HepG2 (cell line): ENCODE data around the gene ZNF281. TPM values are rescaled to one million over a fixed set of nuclear protein-coding genes. Genes with fewer than 3 reads are reported as not detected.

Experiments used
- ATAC-seq: fragments of 200-7000 bp; cut with Tn5 transposase; 3 replicates; pipeline ENCODE4 v1.9.1; 2020; ENCODE audit warnings: mild to moderate bottlenecking, moderate library complexity
- BruUV-seq: library from RNA; stranded (reverse); fragments of 400-500 nt; replicated peaks from 2 replicates; lab custom pipeline; 2021; lab: Mats Ljungman, UMichigan
- CTCF ChIA-PET: fragments of 300-600 bp; formaldehyde crosslinking; extraction: SDS; loops from one replicate; lab custom pipeline; 2021; ENCODE audit warnings: low total read pairs, inconsistent platforms, low intra/inter-chr PET ratio; lab: Yijun Ruan, JAX
- POLR2A ChIA-PET: fragments of 350-600 bp; sonication (Branson Sonifier 250); formaldehyde crosslinking; loops from one replicate; lab custom pipeline; 2020; ENCODE audit warnings: antibody characterized with exemption, inconsistent platforms; lab: Yijun Ruan, JAX
- DNase-seq: peaks from one replicate; pipeline ENCODE4 v3.0.0-alpha.2; 2015; ENCODE audit warnings: low spot score
- FAIRE-seq: peaks from 3 replicates; lab custom pipeline; 2011; peaks lifted over from hg19 to GRCh38; lab: Jason Lieb, UNC
- H2AFZ ChIP-seq: one replicate; pipeline ENCODE4 v1.6.1; 2011; ENCODE audit warnings: low read length, inconsistent platforms
- H3K27ac ChIP-seq: fragments of 300-600 bp; 3 replicates; pipeline ENCODE4 v1.8.0; 2011; ENCODE audit warnings: mixed run types, mild to moderate bottlenecking, mixed read lengths, low read length, inconsistent platforms; ENCODE audit not compliant: insufficient read depth; ENCODE audit errors: extremely low read length
- H3K27me3 ChIP-seq, 2 experiments: fragments of 200-600 bp in 1 of 2; 2 replicates in 1 of 2; 3 replicates in 1 of 2; pipeline versions ENCODE4 v1.6.0 to v1.8.0; 2011; ENCODE audit warnings: low read length in 2 of 2, mild to moderate bottlenecking in 2 of 2, moderate library complexity in 2 of 2, inconsistent platforms in 1 of 2; ENCODE audit not compliant: insufficient read depth in 2 of 2, control insufficient read depth in 1 of 2
- H3K36me3 ChIP-seq, 2 experiments: fragments of 200-600 bp in 1 of 2; replicated peaks in 1 of 2; 2 replicates in 1 of 2; 3 replicates in 1 of 2; pipeline versions ENCODE4 v1.5.1 to v1.8.0; 2011; ENCODE audit warnings: low read length in 2 of 2, inconsistent platforms in 1 of 2; ENCODE audit not compliant: insufficient read depth in 2 of 2, control insufficient read depth in 1 of 2
- H3K4me1 ChIP-seq: 2 replicates; pipeline ENCODE4 v1.5.1; 2012; ENCODE audit warnings: low read length, inconsistent platforms; ENCODE audit not compliant: insufficient read depth
- H3K4me2 ChIP-seq: 2 replicates; pipeline ENCODE4 v1.6.0; 2011; ENCODE audit warnings: low read depth, low read length, inconsistent platforms
- H3K4me3 ChIP-seq, 3 experiments: fragments of 200-600 bp in 1 of 3; sonication (generic), shearing (Covaris generic) in 1 of 3; replicated peaks in 1 of 3; 2 replicates each; pipeline ENCODE4 v1.5.1; 2011 to 2016; ENCODE audit warnings: low read length in 3 of 3, inconsistent platforms in 2 of 3, low read depth in 2 of 3, mild to moderate bottlenecking in 2 of 3, control low read depth in 1 of 3, mixed read lengths in 1 of 3; ENCODE audit not compliant: insufficient read depth in 1 of 3
- H3K79me2 ChIP-seq: one replicate; pipeline ENCODE4 v1.6.1; 2011; ENCODE audit warnings: low read length, inconsistent platforms; ENCODE audit not compliant: insufficient read depth
- H3K9ac ChIP-seq: 2 replicates; pipeline ENCODE4 v1.6.0; 2011; ENCODE audit warnings: mild to moderate bottlenecking, low read depth, low read length, inconsistent platforms; ENCODE audit not compliant: insufficient read depth
- H3K9me3 ChIP-seq: 2 replicates; pipeline ENCODE4 v1.5.1; 2012; ENCODE audit warnings: mild to moderate bottlenecking, low read length
- H4K20me1 ChIP-seq: 2 replicates; pipeline ENCODE4 v1.6.0; 2011; ENCODE audit warnings: inconsistent platforms, mild to moderate bottlenecking, low read length, moderate library complexity; ENCODE audit not compliant: insufficient read depth
- AGO2 ChIP-seq: fragments of 200-400 bp; formaldehyde crosslinking; optimal IDR thresholded peaks from 2 replicates; pipeline ENCODE3; 2017; ENCODE audit warnings: mild to moderate bottlenecking, low read depth, low read length, moderate library complexity
- CTCF ChIP-seq: sonication (generic); formaldehyde crosslinking; IDR thresholded peaks from 2 replicates; pipeline ENCODE4 v1.5.0; 2020; ENCODE audit warnings: mild to moderate bottlenecking, missing genetic modification reagents, moderate library complexity
- PHB2 ChIP-seq: fragments of 450-650 bp; IDR thresholded peaks from 2 replicates; pipeline ENCODE4 v1.6.1; 2018; ENCODE audit not compliant: partially characterized antibody
- RERE ChIP-seq: IDR thresholded peaks from 2 replicates; pipeline ENCODE4 v1.6.1; 2016; ENCODE audit warnings: low read depth, missing genetic modification reagents, missing compliant biosample characterization
- SYNCRIP ChIP-seq: fragments of 200-400 bp; formaldehyde crosslinking; IDR thresholded peaks from 2 replicates; pipeline ENCODE4 v1.6.1; 2018; ENCODE audit warnings: mild to moderate bottlenecking, low read depth, low read length; ENCODE audit not compliant: insufficient read depth
- TBX2 ChIP-seq: sonication (generic); formaldehyde crosslinking; IDR thresholded peaks from 2 replicates; pipeline ENCODE4 v1.5.0; 2020; ENCODE audit warnings: missing genetic modification reagents, mild to moderate bottlenecking, borderline replicate concordance
- ZBTB39 ChIP-seq: sonication (generic); formaldehyde crosslinking; IDR thresholded peaks from 2 replicates; pipeline ENCODE4 v1.5.0; 2020; ENCODE audit warnings: missing genetic modification reagents
- ZNF333 ChIP-seq: sonication (generic); formaldehyde crosslinking; IDR thresholded peaks from 2 replicates; pipeline ENCODE4 v1.4.0; 2020; ENCODE audit warnings: mild to moderate bottlenecking, missing genetic modification reagents, borderline replicate concordance
- ZNF546 ChIP-seq: sonication (generic); formaldehyde crosslinking; conservative IDR thresholded peaks from 2 replicates; pipeline ENCODE4 v1.8.1; 2023; ENCODE audit warnings: mild to moderate bottlenecking, missing genetic modification reagents
- in situ Hi-C: cut with HindIII; loops from 2 replicates; pipeline ENCODE4 v1.10.0; 2017; ENCODE audit warnings: low pct_unique_long_range_greater_than_20kb; ENCODE audit not compliant: extremely low pct_ligation_motif_present
- intact Hi-C: fragments of 100-400 bp; cut with micrococcal nuclease; formaldehyde crosslinking; loops from one replicate; pipeline ENCODE4 v1.10.0; 2022; ENCODE audit not compliant: unreplicated experiment
- polyA plus RNA-seq, 8 experiments: library from polyadenylated mRNA; depleted of rRNA in 3 of 8; stranded (reverse) in 7 of 8; unstranded in 1 of 8; fragments of >200 nt; fragmentation: Illumina TruSeq in 4 of 8; extraction: Trizol in 4 of 8; gene quantifications; 2 replicates each; pipeline versions ENCODE4 v1.2.1 to v1.2.3, GENCODE V29; 2011 to 2016; ENCODE audit warnings: low read depth in 4 of 8, missing spikeins in 1 of 8, mixed read lengths in 1 of 8; ENCODE audit not compliant: insufficient read depth in 1 of 8
- total RNA-seq, 5 experiments: library from RNA; depleted of rRNA; stranded (reverse); fragments of >200 nt; fragmentation: Illumina TruSeq; extraction: Trizol; gene quantifications; 2 replicates each; pipeline ENCODE4 v1.2.3, GENCODE V29; 2016; ENCODE audit warnings: low read depth in 1 of 5
- TF ChIP-seq, protein P1 (sequence below): sonication (generic); formaldehyde crosslinking; conservative IDR thresholded peaks from 2 replicates; pipeline ENCODE4 v1.4.0; 2020; ENCODE audit warnings: mild to moderate bottlenecking, missing genetic modification reagents, moderate library complexity

The ZNF281 gene
- total and polyA plus RNA-seq, 2 of the 13 experiments (the other 11 are each of a cell fraction or from before 2014, with no cell fraction given), result 7.7 to 20.6 TPM

- no peak overlapping the region for H3K4me3 ChIP-seq
- POLR2A ChIA-PET, result no interaction called here
- no peaks in the 10 kb centered on the region for H3K9me3 ChIP-seq
- no peak overlapping the region for H3K4me2 ChIP-seq
- BruUV-seq, result no TSS peak
- intact Hi-C loops (no loop called here), in situ Hi-C loops (no loop called here)
- FAIRE-seq, result no peak
- no peak overlapping the region for H2AFZ ChIP-seq
- peaks cover 7% of the 10 kb centered on the region; the same call in 1 of the 2 replicates for H3K4me1 ChIP-seq
- H3K27ac ChIP-seq, result no peak overlapping the region
- no peak overlapping the region for H3K9ac ChIP-seq
- no peaks in the 10 kb centered on the region for H4K20me1 ChIP-seq
- CTCF ChIA-PET, result no interaction called here
- no peaks in the 10 kb centered on the region for H3K79me2 ChIP-seq
- ATAC-seq, result no peak
- no peak for DNase-seq
- H3K27me3 ChIP-seq, result no peaks in the 10 kb centered on the region
- no peaks in the 10 kb centered on the region for H3K36me3 ChIP-seq
- TF ChIP-seq CTCF (no peak), SYNCRIP (no peak), ZNF333 (CRISPR knock-in tag) (no peak), ZBTB39 (CRISPR knock-in tag) (no peak), AGO2 (no peak), ZNF546 (CRISPR knock-in tag) (no peak), RERE (CRISPR knock-in tag) (no peak), TBX2 (CRISPR knock-in tag) (no peak), PHB2 (no peak)
- TF ChIP-seq, protein P1, sequence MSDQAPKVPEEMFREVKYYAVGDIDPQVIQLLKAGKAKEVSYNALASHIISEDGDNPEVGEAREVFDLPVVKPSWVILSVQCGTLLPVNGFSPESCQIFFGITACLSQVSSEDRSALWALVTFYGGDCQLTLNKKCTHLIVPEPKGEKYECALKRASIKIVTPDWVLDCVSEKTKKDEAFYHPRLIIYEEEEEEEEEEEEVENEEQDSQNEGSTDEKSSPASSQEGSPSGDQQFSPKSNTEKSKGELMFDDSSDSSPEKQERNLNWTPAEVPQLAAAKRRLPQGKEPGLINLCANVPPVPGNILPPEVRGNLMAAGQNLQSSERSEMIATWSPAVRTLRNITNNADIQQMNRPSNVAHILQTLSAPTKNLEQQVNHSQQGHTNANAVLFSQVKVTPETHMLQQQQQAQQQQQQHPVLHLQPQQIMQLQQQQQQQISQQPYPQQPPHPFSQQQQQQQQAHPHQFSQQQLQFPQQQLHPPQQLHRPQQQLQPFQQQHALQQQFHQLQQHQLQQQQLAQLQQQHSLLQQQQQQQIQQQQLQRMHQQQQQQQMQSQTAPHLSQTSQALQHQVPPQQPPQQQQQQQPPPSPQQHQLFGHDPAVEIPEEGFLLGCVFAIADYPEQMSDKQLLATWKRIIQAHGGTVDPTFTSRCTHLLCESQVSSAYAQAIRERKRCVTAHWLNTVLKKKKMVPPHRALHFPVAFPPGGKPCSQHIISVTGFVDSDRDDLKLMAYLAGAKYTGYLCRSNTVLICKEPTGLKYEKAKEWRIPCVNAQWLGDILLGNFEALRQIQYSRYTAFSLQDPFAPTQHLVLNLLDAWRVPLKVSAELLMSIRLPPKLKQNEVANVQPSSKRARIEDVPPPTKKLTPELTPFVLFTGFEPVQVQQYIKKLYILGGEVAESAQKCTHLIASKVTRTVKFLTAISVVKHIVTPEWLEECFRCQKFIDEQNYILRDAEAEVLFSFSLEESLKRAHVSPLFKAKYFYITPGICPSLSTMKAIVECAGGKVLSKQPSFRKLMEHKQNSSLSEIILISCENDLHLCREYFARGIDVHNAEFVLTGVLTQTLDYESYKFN (CRISPR knock-in tag), result no peak
Observed at GRCh38 chr1:200436436-200436835, 26.6 kb upstream of the ZNF281 start.
